DOHH2 (cell line): ENCODE results near the gene AP1S3.

Experiments
- H3F3A ChIP-seq: fragments of 200-600 bp; sonication (generic), shearing (Covaris generic); 2 replicates; pipeline ENCODE4 v1.6.0; 2016; ENCODE audit warnings: antibody characterized with exemption, mild to moderate bottlenecking; ENCODE audit not compliant: control insufficient read depth, insufficient read depth
- H3K27ac ChIP-seq: fragments of 200-600 bp; sonication (generic); 2 replicates; pipeline ENCODE4 v1.5.1; 2014; ENCODE audit warnings: low read depth, mild to moderate bottlenecking, low read length, moderate library complexity
- H3K27me3 ChIP-seq: fragments of 200-600 bp; sonication (generic); 2 replicates; pipeline ENCODE4 v1.6.1; 2014; ENCODE audit warnings: mild to moderate bottlenecking, low read length, mixed read lengths; ENCODE audit not compliant: control insufficient read depth
- H3K36me3 ChIP-seq: fragments of 200-600 bp; sonication (generic); 2 replicates; pipeline ENCODE4 v1.6.1; 2014; ENCODE audit warnings: mild to moderate bottlenecking, low read length, moderate library complexity, mixed read lengths; ENCODE audit not compliant: control insufficient read depth
- H3K4me1 ChIP-seq: fragments of 200-600 bp; sonication (generic); 2 replicates; pipeline ENCODE4 v1.6.1; 2014; ENCODE audit warnings: mild to moderate bottlenecking, low read length, mixed read lengths; ENCODE audit not compliant: control insufficient read depth
- H3K4me2 ChIP-seq: fragments of 200-600 bp; sonication (generic); 2 replicates; pipeline ENCODE4 v1.6.0; 2014; ENCODE audit warnings: mild to moderate bottlenecking, low read length, moderate library complexity
- H3K4me3 ChIP-seq: fragments of 200-600 bp; sonication (generic); 2 replicates; pipeline ENCODE4 v1.5.1; 2014; ENCODE audit warnings: mild to moderate bottlenecking, low read length, mixed read lengths
- H3K79me2 ChIP-seq: fragments of 200-600 bp; sonication (generic); 2 replicates; pipeline ENCODE4 v1.6.1; 2014; ENCODE audit warnings: mild to moderate bottlenecking, low read length, mixed read lengths; ENCODE audit not compliant: control insufficient read depth
- H3K9me2 ChIP-seq: fragments of 200-600 bp; sonication (generic); replicated peaks from 2 replicates; pipeline ENCODE4 v1.6.1; 2014; ENCODE audit warnings: mild to moderate bottlenecking, low read length, mixed read lengths; ENCODE audit not compliant: control insufficient read depth
- H3K9me3 ChIP-seq: fragments of 200-600 bp; sonication (generic); 2 replicates; pipeline ENCODE4 v1.6.1; 2014; ENCODE audit warnings: antibody characterized with exemption, low read length, mixed read lengths; ENCODE audit not compliant: control insufficient read depth, insufficient read depth
- H4K20me1 ChIP-seq: fragments of 200-600 bp; sonication (generic); 2 replicates; pipeline ENCODE4 v1.6.0; 2014; ENCODE audit warnings: low read depth, mild to moderate bottlenecking, antibody characterized with exemption, low read length, moderate library complexity; ENCODE audit not compliant: control insufficient read depth, insufficient read depth
- CTCF ChIP-seq: fragments of 200-600 bp; sonication (generic); IDR thresholded peaks from one replicate; pipeline ENCODE4 v1.5.1; 2014; ENCODE audit warnings: antibody characterized with exemption, mild to moderate bottlenecking, low read depth, low read length; ENCODE audit not compliant: poor library complexity, severe bottlenecking
- EZH2phosphoT487 ChIP-seq: fragments of 200-600 bp; sonication (generic); IDR thresholded peaks from 2 replicates; pipeline ENCODE4 v1.6.1; 2017; ENCODE audit warnings: borderline replicate concordance, mild to moderate bottlenecking, antibody characterized with exemption, low read length, moderate library complexity, mixed read lengths

The AP1S3 gene

GRCh38 chr2:223734346-223734745 lies 103.0 kb downstream of the AP1S3 start:
- Histone ChIP-seq H3K4me3 (no peak overlapping the region), H3K79me2 (no peaks in the 10 kb centered on the region), H3K4me1 (no peaks in the 10 kb centered on the region), H4K20me1 (no peaks in the 10 kb centered on the region), H3K9me2 (no peaks in the 10 kb centered on the region), H3F3A (no peaks in the 10 kb centered on the region), H3K36me3 (no peaks in the 10 kb centered on the region), H3K27me3 (no peaks in the 10 kb centered on the region), H3K4me2 (no peak overlapping the region), H3K27ac (no peak overlapping the region), H3K9me3 (no peaks in the 10 kb centered on the region)
- TF ChIP-seq CTCF (no peak), EZH2phosphoT487 (no peak)

GRCh38 chr2:223732346-223732745 lies 105.0 kb downstream of the AP1S3 start:
- Histone ChIP-seq H3K9me2 (no peaks in the 10 kb centered on the region), H3K79me2 (no peaks in the 10 kb centered on the region), H3K4me1 (no peaks in the 10 kb centered on the region), H3K27me3 (no peaks in the 10 kb centered on the region), H3F3A (no peaks in the 10 kb centered on the region), H3K4me3 (no peak overlapping the region), H3K9me3 (no peaks in the 10 kb centered on the region), H3K4me2 (no peak overlapping the region), H3K27ac (no peak overlapping the region), H4K20me1 (no peaks in the 10 kb centered on the region), H3K36me3 (no peaks in the 10 kb centered on the region)
- no peak for TF ChIP-seq EZH2phosphoT487
- TF ChIP-seq CTCF, result no peak

- H3K4me3 ChIP-seq, result no peak overlapping the region
- no peak overlapping the region for H3K27ac ChIP-seq
- no peaks in the 10 kb centered on the region for H3F3A ChIP-seq
- no peak overlapping the region for H3K4me2 ChIP-seq
- no peaks in the 10 kb centered on the region for H3K9me2 ChIP-seq
- H4K20me1 ChIP-seq, result no peaks in the 10 kb centered on the region
- no peaks in the 10 kb centered on the region for H3K9me3 ChIP-seq
- no peaks in the 10 kb centered on the region for H3K27me3 ChIP-seq
- no peaks in the 10 kb centered on the region for H3K36me3 ChIP-seq
- no peaks in the 10 kb centered on the region for H3K79me2 ChIP-seq
- H3K4me1 ChIP-seq, result no peaks in the 10 kb centered on the region
- no peak for TF ChIP-seq EZH2phosphoT487
- TF ChIP-seq CTCF, result no peak
Observed at GRCh38 chr2:223731503-223731902, 105.9 kb downstream of the AP1S3 start.

- H3K9me3 ChIP-seq, result no peaks in the 10 kb centered on the region
- H3K4me3 ChIP-seq, result no peak overlapping the region
- no peaks in the 10 kb centered on the region for H3K27me3 ChIP-seq
- no peaks in the 10 kb centered on the region for H3K79me2 ChIP-seq
- no peaks in the 10 kb centered on the region for H3F3A ChIP-seq
- H3K27ac ChIP-seq, result no peak overlapping the region
- H3K4me1 ChIP-seq, result no peaks in the 10 kb centered on the region
- H3K36me3 ChIP-seq, result no peaks in the 10 kb centered on the region
- TF ChIP-seq CTCF (no peak), EZH2phosphoT487 (no peak)
- no peaks in the 10 kb centered on the region for H4K20me1 ChIP-seq
- no peaks in the 10 kb centered on the region for H3K9me2 ChIP-seq
- H3K4me2 ChIP-seq, result no peak overlapping the region
Observed at GRCh38 chr2:223729781-223730180, 107.6 kb downstream of the AP1S3 start.
